ENCODE data around the gene DNAH9. TPM values are rescaled to one million over a fixed set of nuclear protein-coding genes. Genes with fewer than 3 reads are reported as not detected.

The DNAH9 gene, protein sequence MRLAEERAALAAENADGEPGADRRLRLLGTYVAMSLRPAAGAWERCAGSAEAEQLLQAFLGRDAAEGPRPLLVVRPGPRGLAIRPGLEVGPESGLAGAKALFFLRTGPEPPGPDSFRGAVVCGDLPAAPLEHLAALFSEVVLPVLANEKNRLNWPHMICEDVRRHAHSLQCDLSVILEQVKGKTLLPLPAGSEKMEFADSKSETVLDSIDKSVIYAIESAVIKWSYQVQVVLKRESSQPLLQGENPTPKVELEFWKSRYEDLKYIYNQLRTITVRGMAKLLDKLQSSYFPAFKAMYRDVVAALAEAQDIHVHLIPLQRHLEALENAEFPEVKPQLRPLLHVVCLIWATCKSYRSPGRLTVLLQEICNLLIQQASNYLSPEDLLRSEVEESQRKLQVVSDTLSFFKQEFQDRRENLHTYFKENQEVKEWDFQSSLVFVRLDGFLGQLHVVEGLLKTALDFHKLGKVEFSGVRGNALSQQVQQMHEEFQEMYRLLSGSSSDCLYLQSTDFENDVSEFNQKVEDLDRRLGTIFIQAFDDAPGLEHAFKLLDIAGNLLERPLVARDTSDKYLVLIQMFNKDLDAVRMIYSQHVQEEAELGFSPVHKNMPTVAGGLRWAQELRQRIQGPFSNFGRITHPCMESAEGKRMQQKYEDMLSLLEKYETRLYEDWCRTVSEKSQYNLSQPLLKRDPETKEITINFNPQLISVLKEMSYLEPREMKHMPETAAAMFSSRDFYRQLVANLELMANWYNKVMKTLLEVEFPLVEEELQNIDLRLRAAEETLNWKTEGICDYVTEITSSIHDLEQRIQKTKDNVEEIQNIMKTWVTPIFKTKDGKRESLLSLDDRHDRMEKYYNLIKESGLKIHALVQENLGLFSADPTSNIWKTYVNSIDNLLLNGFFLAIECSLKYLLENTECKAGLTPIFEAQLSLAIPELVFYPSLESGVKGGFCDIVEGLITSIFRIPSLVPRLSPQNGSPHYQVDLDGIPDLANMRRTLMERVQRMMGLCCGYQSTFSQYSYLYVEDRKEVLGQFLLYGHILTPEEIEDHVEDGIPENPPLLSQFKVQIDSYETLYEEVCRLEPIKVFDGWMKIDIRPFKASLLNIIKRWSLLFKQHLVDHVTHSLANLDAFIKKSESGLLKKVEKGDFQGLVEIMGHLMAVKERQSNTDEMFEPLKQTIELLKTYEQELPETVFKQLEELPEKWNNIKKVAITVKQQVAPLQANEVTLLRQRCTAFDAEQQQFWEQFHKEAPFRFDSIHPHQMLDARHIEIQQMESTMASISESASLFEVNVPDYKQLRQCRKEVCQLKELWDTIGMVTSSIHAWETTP (N-terminal part only)
- 1 to 10 TPM; 2.3 to 9.3 (median 6.6) TPM for polyA plus RNA-seq (ENCODE audit: insufficient read depth in 1 of 5, insufficient read length in 5 of 5, low replicate concordance in 1 of 5)
- long read RNA-seq, donor 1, partial matches to known transcripts = 0 of 2 reads
- long read RNA-seq, donor 1, other reads (novel, unspliced or antisense) = 0 of 2 reads
- long read RNA-seq, donor 2 = 0 reads
- long read RNA-seq, donor 3, partial matches to known transcripts = 0 of 4 reads
- long read RNA-seq, donor 3, other reads (novel, unspliced or antisense) = 0 of 4 reads
- long read RNA-seq, donor 4, partial matches to known transcripts = 0 of 1 reads
- long read RNA-seq, donor 4, other reads (novel, unspliced or antisense) = 0 of 1 reads
- long read RNA-seq, donor 5 = 0 reads
- long read RNA-seq, donor 6, partial matches to known transcripts = 0 of 2 reads
- long read RNA-seq, donor 6, other reads (novel, unspliced or antisense) = 0 of 2 reads
- long read RNA-seq, donor 7, partial matches to known transcripts = 0 of 1 reads
- long read RNA-seq, donor 7, other reads (novel, unspliced or antisense) = 0 of 1 reads
- long read RNA-seq, donor 8, partial matches to known transcripts = 0 of 1 reads
- long read RNA-seq, donor 8, other reads (novel, unspliced or antisense) = 0 of 1 reads

- DNase-seq = peak; percentile 89 to 91
Measured at GRCh38 chr17:11598274-11599221, at the start of gene DNAH9. TSS of gene DNAH9 (plus strand) at chr17:11598470. CDS start at chr17:11598499, 29 bp downstream.

- no peak for DNase-seq
Measured at GRCh38 chr17:11550431-11550830, 47.8 kb upstream of the DNAH9 start.

DNA sequence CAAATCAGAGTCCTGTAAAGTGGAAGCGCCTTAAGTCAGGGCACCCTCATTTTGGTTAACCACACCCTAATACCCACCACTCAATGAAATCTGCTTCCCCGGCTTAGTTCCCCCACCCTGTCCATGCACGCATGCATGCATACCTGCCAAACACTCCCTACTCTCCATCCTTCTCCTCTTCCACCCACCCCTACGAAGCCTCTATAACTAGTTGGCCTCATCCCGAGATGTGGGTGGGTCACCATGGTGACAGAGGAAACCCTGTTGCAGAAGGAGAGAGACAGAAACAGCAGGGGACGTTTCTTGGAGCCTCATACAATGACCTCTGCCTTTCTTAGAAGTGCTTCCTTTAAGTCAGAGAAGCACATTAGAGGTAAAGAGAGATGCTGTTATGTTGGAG is 46.8 kb upstream of the DNAH9 start:
- no peak for DNase-seq

GRCh38 chr17:11553135-11553534 is 45.1 kb upstream of the DNAH9 start:
- DNase-seq = no peak

DNA sequence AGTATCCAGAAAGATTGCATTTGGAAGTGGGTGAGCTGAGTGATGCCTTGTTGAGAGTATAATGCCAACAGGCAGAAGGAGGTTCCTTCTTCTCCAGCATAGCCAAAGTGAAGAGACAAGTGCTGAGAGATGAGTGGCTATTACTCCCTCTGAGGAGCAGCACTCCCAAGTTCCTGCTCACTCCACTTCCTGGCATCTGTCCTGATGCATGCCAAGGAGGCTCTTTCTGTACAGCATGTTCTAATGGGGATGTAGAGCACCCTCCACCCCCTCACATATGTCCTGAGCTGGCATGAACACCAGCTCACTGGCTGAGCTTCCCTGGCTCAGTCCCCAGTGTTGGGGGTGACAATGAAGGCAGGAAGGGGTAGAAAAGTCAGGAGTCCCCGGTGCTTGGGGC is 44.2 kb upstream of the DNAH9 start:
- no peak for DNase-seq

DNA sequence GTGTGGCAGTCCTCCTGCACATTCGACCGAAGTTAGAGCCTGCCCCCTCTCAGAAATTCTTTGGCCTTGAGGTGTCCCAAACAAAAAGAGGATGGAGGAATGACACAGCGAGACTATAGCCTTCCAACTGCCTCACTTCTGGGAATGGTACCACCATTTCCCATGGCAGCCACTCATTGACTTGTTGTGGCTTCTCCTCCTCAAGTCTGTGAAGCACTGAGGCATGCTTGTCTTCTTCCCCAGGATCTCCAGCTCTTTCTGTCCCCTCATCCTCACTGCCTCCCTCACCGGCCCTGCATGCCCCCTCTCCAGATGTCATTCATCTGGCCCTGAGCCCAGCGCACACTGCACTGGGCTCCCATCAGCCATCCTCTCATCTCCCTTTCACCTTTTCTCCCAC is 43.7 kb upstream of the DNAH9 start:
- no peak for DNase-seq

- DNase-seq = no peak
Measured at GRCh38 chr17:11555530-11555929, 42.7 kb upstream of the DNAH9 start.

DNA sequence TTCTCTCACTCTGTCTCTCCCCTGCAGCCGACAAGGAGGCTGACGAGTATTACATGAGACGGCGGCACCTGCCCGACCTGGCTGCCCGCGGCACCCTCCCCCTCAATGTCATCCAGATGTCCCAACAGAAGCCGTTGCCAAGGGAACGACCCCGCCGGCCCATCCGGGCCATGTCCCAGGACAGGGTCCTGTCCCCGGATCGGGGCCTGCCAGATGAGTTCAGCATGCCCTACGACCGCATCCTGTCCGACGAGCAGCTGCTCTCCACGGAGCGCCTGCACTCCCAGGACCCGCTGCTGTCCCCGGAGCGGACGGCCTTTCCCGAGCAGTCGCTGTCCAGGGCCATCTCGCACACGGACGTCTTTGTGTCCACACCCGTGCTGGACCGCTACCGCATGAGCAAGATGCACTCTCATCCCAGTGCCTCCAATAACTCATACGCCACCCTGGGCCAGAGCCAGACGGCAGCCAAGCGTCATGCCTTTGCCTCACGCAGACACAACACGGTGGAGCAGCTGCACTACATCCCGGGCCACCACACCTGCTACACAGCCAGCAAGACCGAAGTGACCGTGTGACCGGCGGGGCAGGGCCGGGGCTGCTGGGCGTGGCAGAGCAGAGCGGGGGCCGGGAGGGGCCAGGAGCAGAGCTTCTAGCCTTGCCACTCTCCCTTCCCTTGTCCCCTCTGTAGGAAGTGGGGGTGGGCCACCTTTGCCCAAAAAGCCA is 40.4 kb upstream of the DNAH9 start:
- DNase-seq = no peak

DNA sequence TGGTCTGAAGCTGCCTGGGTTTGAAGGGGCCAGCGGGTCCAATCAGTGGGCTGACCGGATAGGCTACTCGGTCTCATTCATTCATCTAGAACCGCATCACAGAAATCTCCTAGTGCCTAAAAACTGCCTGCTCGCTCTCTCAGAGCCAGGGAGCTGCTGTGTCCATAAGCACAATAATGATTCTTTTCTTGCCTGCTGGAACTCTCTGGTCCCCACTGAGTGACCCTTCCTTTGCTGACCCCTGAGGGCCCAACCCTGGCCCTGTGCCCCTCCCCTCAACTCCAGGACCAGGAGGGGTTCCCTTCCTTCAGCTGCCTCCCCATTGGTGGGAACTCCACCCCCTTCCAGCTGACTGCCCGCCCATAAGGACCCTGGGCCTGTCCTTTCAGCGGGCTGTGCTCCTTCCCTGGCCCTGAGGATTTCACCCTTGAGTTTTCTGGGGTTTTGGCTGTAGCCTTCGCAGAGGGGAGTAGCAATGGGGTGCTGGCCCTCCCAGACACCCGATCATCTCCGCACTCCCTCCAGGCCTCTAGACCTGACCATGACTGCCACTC is 39.5 kb upstream of the DNAH9 start:
- no peak for DNase-seq

DNA sequence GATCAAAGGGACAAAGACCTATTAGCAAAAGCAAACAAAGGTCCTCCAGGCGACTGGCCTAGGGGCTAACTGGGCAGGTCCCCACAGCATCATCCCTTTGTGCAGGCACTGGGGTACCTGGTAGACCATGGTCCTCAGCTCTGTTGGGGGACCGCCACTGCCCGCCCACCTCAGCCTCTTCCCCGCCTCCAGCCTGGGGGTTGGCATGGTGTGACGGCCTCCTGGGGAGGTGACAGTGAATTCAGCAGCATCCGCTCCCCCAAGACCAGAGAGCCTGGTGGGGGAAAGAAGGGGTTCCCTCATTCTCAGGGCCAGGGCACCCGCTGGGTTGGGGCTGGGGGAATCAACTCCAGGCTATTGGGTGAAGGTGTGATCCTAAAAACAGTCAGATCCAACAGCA is 38.7 kb upstream of the DNAH9 start:
- DNase-seq = no peak

- no peak for DNase-seq
Measured at GRCh38 chr17:11561281-11561680, 37.0 kb upstream of the DNAH9 start.

- no peak for DNase-seq
Measured at GRCh38 chr17:11561702-11562101, 36.6 kb upstream of the DNAH9 start.

- DNase-seq = no peak
Measured at GRCh38 chr17:11564589-11565380, 33.5 kb upstream of the DNAH9 start.

DNA sequence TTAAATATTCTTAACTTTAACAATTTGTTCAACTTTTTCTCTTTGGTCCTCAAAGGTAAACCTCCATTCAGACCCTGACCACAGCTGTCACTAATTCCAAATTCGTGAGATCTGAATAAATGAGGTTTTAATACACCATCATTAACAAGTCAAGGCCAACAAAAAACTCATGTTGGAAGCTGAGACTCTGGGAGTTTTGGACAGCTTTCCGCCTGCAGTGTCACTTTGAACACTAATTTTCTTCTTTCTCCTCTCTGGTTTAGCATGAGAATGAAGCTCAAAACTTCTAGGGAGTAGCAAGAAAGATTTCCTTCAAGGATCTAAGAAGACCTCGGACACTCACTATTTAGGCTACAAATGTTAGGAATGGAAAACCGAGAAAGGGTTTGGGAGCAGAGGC is 32.7 kb upstream of the DNAH9 start:
- no peak for DNase-seq

DNA sequence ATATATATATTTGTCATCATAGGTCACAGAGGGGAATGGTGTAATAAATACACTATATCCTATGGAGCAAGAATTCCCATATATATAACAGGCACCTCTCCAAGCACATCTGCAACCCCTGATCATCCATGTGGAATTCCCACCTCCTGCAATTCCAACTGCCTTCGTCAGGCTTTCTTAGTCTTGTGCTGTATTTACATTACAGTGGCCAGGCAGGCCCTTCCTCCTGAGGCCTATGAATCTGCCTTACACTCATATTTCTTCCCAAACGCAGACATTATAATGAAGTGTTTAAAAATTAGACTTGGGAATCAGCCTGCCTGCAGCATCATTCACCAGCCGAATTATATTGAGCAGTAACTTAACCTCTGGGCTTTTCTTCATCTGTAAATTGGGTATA is 19.3 kb upstream of the DNAH9 start:
- DNase-seq = no peak

DNA sequence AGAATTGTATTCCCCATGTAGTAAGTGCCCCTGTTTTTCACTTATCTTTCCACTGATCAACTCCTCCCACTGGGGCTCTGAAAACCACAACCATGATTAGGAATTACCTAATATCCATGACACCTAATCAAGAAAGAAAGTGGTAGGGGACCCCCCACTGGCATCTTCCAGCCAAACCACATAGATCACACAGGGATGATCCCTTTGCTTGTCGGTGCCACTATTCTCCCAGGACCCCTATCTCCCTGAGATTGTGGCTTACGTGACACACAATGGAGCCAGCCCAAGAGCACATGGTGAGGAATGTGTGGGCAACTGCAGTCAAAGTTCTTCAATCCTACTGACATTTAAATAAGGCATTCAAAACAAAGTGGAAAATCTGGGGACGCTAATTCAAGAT is 17.6 kb upstream of the DNAH9 start:
- no peak for DNase-seq

- DNase-seq = no peak
Measured at GRCh38 chr17:11582217-11582616, 16.1 kb upstream of the DNAH9 start.
